Skeletal muscle satellite cell (primary cell): ENCODE data around the gene KEAP1.
"Not testable (repeated sequence)": the region's sequence is repeated elsewhere in the genome, so short reads cannot be mapped to it uniquely, and the experiment has no call there.

Experiments used
- H3K27me3 ChIP-seq: 2 replicates; pipeline ENCODE4 v1.7.0; 2013; ENCODE audit warnings: low read length; ENCODE audit not compliant: control insufficient read depth, insufficient read depth
- H3K36me3 ChIP-seq: 2 replicates; pipeline ENCODE4 v1.7.0; 2013; ENCODE audit warnings: mild to moderate bottlenecking, control low read depth, low read length; ENCODE audit not compliant: insufficient read depth
- H3K4me1 ChIP-seq: 2 replicates; pipeline ENCODE4 v1.7.0; 2013; ENCODE audit warnings: low read length; ENCODE audit not compliant: control insufficient read depth, insufficient read depth
- H3K4me2 ChIP-seq: 2 replicates; pipeline ENCODE4 v1.7.0; 2013; ENCODE audit warnings: mild to moderate bottlenecking, low read length
- H3K4me3 ChIP-seq: 2 replicates; pipeline ENCODE4 v1.7.0; 2013; ENCODE audit warnings: low read length
- H3K9ac ChIP-seq: 2 replicates; pipeline ENCODE4 v1.7.0; 2013; ENCODE audit warnings: mild to moderate bottlenecking, low read depth, low read length, moderate library complexity
- H3K9me3 ChIP-seq: replicated peaks from 2 replicates; pipeline ENCODE4 v1.7.0; 2013; ENCODE audit warnings: mild to moderate bottlenecking, control low read depth, low read length

The KEAP1 gene

GRCh38 chr19:10460714-10461046 lies 42.5 kb downstream of the KEAP1 start:
- Histone ChIP-seq H3K4me3 (no peak overlapping the region), H3K27me3 (no peaks in the 10 kb centered on the region)

GRCh38 chr19:10458733-10459132 lies 44.4 kb downstream of the KEAP1 start:
- H3K9ac ChIP-seq, H3K36me3 ChIP-seq, H3K9me3 ChIP-seq, H3K4me3 ChIP-seq, H3K4me2 ChIP-seq, H3K4me1 ChIP-seq, H3K27me3 ChIP-seq: not testable (repeated sequence)

More at GRCh38 chr19:10460714-10461046, 42.5 kb downstream of the KEAP1 start:
- H3K9me3 ChIP-seq: no peaks in the 10 kb centered on the region
- no peak overlapping the region for H3K9ac ChIP-seq
- H3K36me3 ChIP-seq: no peaks in the 10 kb centered on the region
- no peak overlapping the region for H3K4me2 ChIP-seq
- peaks cover 5% of the 10 kb centered on the region for H3K4me1 ChIP-seq

- Histone ChIP-seq H3K9ac (no peak overlapping the region), H3K4me1 (no peaks in the 10 kb centered on the region), H3K36me3 (no peaks in the 10 kb centered on the region), H3K27me3 (no peaks in the 10 kb centered on the region), H3K4me2 (no peak overlapping the region), H3K4me3 (no peak overlapping the region), H3K9me3 (no peaks in the 10 kb centered on the region)
These were observed 48.9 kb downstream of the KEAP1 start for GRCh38 chr19:10454267-10454666.

- H3K9me3 ChIP-seq: no peaks in the 10 kb centered on the region
- H3K4me3 ChIP-seq: no peak overlapping the region
- H3K9ac ChIP-seq: no peak overlapping the region
- H3K36me3 ChIP-seq: no peaks in the 10 kb centered on the region
- H3K4me2 ChIP-seq: no peak overlapping the region
- no peaks in the 10 kb centered on the region for H3K4me1 ChIP-seq
- no peaks in the 10 kb centered on the region for H3K27me3 ChIP-seq
These were observed 49.3 kb downstream of the KEAP1 start for GRCh38 chr19:10453852-10454251.

- Histone ChIP-seq H3K4me1 (no peaks in the 10 kb centered on the region), H3K9ac (no peak overlapping the region), H3K9me3 (no peaks in the 10 kb centered on the region), H3K27me3 (no peaks in the 10 kb centered on the region), H3K36me3 (no peaks in the 10 kb centered on the region), H3K4me3 (no peak overlapping the region), H3K4me2 (no peak overlapping the region)
These were observed 50.2 kb downstream of the KEAP1 start for GRCh38 chr19:10452726-10453618.

GRCh38 chr19:10450853-10451609 lies 52.1 kb downstream of the KEAP1 start:
- no peak overlapping the region for H3K4me2 ChIP-seq
- no peaks in the 10 kb centered on the region for H3K36me3 ChIP-seq
- no peak overlapping the region for H3K4me3 ChIP-seq
- H3K9me3 ChIP-seq: no peaks in the 10 kb centered on the region
- H3K4me1 ChIP-seq: no peaks in the 10 kb centered on the region
- no peak overlapping the region for H3K9ac ChIP-seq
- no peaks in the 10 kb centered on the region for H3K27me3 ChIP-seq

- Histone ChIP-seq H3K9ac (no peak overlapping the region), H3K27me3 (no peaks in the 10 kb centered on the region), H3K4me2 (no peak overlapping the region), H3K9me3 (no peaks in the 10 kb centered on the region), H3K4me1 (no peaks in the 10 kb centered on the region), H3K36me3 (no peaks in the 10 kb centered on the region), H3K4me3 (no peak overlapping the region)
These were observed 52.8 kb downstream of the KEAP1 start for GRCh38 chr19:10450191-10450852.

GRCh38 chr19:10449037-10449436 lies 54.1 kb downstream of the KEAP1 start:
- H3K4me1 ChIP-seq: no peaks in the 10 kb centered on the region
- no peaks in the 10 kb centered on the region for H3K9me3 ChIP-seq
- no peak overlapping the region for H3K4me2 ChIP-seq
- H3K36me3 ChIP-seq: no peaks in the 10 kb centered on the region
- H3K9ac ChIP-seq: no peak overlapping the region
- H3K4me3 ChIP-seq: no peak overlapping the region
- H3K27me3 ChIP-seq: no peaks in the 10 kb centered on the region

GRCh38 chr19:10442698-10443097 lies 60.5 kb downstream of the KEAP1 start:
- H3K9me3 ChIP-seq: no peaks in the 10 kb centered on the region
- no peaks in the 10 kb centered on the region for H3K4me1 ChIP-seq
- no peak overlapping the region for H3K4me2 ChIP-seq
- H3K27me3 ChIP-seq: no peaks in the 10 kb centered on the region
- H3K9ac ChIP-seq: no peak overlapping the region
- H3K4me3 ChIP-seq: no peak overlapping the region
- no peaks in the 10 kb centered on the region for H3K36me3 ChIP-seq

GRCh38 chr19:10439588-10439987 lies 63.6 kb downstream of the KEAP1 start:
- no peaks in the 10 kb centered on the region for H3K4me1 ChIP-seq
- H3K4me2 ChIP-seq: no peak overlapping the region
- no peaks in the 10 kb centered on the region for H3K36me3 ChIP-seq
- no peaks in the 10 kb centered on the region for H3K27me3 ChIP-seq
- no peak overlapping the region for H3K9ac ChIP-seq
- no peak overlapping the region for H3K4me3 ChIP-seq
- no peaks in the 10 kb centered on the region for H3K9me3 ChIP-seq
